Renal pelvis (tissue), 4 donors: ENCODE data around the gene SYP. TPM values are rescaled to one million over a fixed set of nuclear protein-coding genes. Genes with fewer than 3 reads are reported as not detected.

Experiments used
- DNase-seq: peaks from one replicate; pipeline ENCODE4 v3.0.0-alpha.2; 2013
- polyA plus RNA-seq, 3 donors: library from polyadenylated mRNA; unstranded; fragments of 120-200 nt; gene quantifications; one replicate each; pipeline ENCODE4 v1.2.1, GENCODE V29; 2013; ENCODE audit not compliant: insufficient read length in 3 of 3

SYP gene
- polyA plus RNA-seq, 3 donors = 2.9 to 3.3 (median 2.9) TPM

DNA sequence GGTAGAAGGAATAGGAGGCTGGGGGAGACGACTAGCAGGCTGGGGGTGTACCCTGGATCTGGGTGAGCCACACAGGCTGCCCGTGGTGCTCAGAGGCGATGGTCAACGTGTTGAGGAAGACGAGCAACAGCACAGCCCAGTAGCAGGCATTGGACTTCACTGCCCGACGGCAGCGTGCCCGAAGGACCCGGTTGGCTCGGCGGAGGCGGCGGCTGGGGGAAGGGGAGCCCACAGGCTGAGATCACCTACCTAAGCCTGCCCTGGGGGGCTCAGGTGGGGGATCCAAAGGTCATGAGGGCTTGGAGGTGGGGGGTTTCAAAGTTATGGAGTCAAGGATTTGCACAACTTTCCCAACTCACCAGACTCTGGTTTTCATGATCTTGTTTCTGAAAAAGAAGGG is 25.9 kb upstream of the SYP start:
- no peak for DNase-seq

DNA sequence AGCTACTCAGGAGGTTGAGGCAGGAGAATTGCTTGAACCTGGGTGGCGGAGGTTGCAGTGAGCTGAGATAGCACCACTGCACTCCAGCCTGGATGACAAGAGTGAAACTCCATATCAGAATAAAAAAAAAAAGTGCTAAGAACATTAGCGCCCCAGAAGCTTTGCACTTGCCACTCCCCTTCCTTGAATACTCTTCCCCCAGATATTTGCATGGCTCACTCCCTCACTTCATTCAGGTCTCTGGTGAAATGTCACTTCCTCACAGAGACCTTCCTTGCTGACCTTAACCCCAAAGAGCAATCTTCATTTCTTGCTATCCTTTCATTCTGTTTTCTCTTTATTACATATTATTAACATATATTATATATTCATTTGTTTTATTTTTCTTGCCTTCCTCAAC is 21.9 kb upstream of the SYP start:
- DNase-seq = no peak

DNA sequence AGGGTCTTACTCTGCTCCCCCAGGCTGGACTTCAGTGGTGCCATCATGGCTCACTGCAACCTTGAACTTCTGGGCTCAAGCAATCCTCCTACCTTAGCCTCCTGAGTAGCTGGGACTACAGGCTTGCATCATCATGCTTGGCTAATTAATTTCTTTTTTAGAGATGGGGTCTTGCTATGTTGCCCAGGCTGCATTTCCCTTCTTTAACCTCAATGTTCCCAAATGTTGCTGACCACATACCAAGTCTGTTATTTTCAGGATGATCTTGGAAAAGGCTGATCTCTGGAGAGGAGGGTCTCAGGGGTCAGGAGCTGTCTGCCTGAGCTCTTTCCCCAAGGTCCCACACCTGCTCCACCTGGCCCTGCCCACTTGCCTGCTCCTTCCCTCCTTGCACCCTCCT is 20.1 kb upstream of the SYP start:
- DNase-seq = no peak

DNA sequence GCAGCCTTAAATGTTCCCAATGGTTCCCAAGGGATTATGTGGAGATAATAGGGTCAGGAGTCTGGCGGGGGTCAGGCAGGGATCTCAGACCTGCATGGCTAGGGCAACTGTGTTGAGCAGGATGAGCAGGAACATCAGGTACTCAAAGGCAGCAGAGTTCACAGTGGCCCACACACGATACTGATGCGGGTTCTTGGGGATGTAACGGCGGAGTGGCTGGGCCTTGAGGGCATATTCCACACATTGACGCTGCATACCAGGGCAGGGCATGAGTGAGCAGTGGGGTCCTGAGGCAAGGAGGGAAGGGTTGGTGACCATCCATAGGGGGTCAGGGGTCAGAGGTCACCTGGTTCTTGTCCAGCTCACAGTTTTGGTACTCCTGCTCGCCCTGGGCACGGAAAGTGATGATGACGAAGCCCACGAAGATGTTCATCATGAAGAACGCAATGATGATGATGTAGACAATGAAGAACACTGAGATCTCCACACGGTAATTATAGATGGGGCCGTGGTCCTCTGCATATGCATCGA is 15.1 kb upstream of the SYP start:
- no peak for DNase-seq

GRCh38 chrX:49214416-49214815 is 14.4 kb upstream of the SYP start:
- no peak for DNase-seq

DNA sequence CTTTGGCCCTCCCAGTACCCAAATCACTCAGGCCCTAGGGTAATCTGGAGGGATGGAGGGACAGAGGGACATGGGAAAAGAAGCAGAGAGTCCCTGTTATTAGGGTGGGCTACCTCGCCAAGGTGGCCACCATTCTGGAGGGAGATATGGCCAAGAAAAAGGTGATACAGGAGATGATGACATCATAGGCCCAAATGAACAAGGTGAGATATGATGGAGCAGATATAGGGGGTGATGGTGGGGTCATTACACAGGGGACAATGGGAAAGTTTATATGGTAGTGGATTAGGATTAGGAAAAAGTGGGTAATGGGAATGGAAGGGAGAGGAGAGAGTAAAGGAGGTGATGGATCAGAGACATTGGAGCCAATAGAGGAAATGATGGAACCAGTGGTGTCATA is 12.9 kb upstream of the SYP start:
- no peak for DNase-seq

DNA sequence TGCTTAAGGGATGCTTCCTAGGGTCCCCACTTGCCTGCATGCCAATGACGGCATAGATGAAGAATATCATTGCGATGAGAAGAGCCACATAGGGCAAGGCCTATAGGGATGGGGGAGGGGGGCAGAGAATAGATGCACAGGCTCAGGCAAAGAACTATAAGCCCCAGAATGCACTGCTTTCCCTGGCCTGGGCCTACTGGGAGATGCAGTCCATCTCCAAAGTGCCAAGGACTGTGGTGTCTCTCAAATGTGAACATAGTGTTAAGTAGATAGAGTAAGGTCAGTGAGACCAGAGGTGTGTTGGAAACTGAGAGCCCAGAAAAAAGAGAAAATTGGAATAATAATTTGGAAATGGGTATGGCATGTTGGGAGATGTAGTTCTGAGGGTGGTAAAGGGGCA is 12.2 kb upstream of the SYP start:
- DNase-seq = no peak

DNA sequence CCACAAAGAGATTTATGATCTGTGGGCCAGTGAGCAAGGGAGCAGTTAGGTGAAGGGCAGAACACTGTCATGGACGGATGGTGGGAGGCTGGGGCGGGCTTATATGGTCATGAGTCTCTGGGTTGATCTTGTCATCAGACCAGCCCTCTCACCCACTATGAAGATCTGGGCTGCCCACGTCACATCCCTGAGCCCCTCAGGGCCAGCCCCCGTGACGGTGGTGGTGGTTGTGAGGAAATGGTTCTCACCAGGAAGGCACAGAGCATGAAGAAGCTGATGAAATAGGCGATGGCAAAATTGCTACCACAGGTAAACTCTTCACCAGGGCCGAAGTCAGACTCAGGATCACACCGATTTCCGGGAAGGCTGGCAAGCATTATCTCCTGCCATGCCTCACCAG is 11.1 kb upstream of the SYP start:
- DNase-seq = no peak

DNA sequence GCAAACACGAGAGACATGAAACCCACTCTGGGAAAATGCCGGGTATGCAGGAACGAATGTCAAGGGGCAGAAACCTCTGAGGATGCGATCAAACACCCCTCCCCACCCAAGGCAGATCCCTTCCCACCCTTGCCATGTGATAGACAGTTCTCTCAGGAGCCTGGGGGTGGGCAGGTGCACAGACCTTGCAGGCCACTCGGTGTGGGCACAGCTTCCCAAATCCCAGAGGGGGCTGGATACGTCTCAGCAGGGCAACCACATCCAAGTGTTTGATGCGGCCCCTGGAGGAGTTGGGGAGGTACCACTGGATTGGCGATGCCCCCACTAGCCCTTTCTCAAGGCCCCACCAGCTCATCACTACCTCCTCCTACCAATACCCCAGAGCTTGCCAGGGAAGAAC is 10.4 kb upstream of the SYP start:
- DNase-seq = no peak

DNA sequence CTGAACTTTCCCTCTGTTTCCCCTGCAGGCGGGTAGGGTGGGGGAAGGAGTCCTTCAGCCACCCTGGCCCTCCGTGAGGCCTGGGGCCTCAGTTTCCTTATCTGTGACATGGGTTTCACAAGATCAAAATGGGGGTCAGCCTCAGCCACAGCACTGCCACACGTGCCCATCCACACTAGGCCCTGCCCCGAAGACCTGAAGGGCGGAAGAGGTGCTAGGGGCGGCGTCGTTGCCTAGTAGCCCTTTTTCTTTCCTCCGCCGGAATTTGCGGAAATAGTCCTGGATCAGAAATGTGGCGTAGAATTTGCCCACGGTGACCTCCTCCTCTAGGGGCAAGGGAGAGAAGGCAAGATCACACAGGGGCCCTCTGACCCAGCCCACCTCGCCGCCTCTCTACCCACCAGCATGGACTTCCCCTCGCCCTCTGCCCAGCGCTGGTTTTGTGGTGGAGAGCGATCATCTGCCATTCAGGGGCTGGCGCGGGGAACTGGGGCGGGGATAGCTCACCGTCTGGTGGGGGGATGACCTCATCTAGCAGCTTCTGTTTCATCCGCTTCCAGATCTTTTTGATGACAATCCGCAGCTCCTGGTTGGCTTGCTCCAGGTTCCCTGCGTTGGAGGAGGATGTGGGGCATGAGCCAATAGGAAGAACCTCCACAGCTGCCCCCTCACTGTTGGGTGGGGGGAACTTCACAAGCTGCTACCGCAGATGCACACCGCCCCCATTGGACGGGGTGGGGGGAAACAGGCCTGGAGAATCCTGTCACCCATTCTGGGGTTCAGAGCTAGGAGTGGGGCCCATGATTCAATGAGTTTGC is 9.7 kb upstream of the SYP start:
- no peak for DNase-seq

DNA sequence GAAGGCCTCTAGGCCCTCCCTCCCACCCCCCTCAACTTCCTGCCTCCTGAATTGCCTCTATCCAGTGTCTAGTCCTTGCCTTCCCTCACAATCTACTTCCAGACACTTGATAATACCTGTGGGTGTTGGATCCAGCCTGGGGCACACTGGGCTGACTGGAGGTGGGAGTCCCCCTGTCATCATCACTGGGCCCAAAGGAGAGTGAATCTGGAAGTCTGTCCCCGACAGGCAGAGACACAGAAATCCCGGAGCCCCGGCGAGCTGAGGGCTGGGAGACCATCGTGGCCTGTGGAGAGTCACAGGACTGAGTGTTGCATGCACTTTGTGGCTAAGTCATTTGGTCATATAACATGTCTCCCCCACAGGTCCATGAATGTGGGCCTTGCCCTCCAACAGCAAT is 8.4 kb upstream of the SYP start:
- DNase-seq = no peak

DNA sequence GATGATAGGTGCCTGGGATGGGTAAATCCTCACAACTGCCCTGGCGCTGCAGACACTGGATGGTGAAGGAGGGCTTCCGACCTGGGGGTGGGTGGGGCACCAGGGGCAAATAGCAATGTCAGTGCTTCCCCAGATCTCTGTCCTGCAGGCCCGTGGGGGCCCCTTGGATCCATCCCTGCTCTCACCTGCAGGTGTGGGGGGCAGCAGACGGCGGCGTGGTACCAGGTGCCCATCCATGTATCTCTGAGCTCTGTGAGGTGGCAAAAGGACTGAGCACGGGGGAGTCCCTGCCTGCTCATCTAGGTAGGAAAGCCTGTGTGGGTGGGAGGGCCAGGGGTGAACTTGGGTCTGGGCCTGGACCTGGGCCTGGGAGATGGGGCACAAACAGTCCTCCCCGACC is 6.5 kb upstream of the SYP start:
- DNase-seq = no peak

- no peak for DNase-seq
Observed at GRCh38 chrX:49205443-49205842, 5.5 kb upstream of the SYP start.

DNA sequence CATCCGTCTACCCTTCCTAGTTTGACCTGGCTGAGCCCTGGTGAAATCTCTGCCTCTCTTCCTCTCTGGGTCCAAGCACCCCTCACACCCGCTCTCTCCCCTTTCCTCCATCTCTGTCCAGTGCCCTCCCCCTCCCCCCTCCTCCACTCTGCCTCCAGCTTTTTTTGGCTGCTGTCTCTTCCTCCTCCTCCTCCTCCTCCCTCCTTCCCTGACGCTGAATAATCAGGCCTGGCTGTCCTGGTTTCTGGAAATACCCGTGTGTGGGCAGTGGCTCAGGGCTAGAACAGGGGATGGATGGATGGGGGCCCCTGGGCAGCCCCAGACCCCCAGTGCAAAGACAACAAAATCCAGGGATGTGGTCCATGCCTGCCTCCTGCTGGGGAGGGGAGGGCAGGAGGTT is 4.7 kb upstream of the SYP start:
- no peak for DNase-seq

DNA sequence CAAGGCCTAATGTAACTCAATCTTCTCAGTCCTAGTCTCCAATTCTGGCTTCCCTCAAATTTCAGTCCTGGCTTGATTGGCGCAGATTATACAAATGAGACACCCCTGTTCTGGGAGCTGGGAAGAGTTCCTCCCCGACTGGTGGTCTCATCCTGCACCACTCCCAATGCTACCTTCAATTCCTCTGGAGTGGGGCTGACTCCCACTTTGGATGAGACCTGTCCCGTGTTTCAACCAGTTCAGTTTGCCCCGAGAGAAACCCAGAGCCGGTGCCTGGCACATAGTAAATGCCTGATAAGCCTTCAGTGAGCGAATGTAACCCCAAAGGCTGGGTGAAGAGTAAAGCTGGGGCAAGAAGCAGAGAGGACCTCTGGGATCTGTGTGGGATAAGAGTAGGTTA is 4.0 kb upstream of the SYP start:
- no peak for DNase-seq

- DNase-seq = no peak
Observed at GRCh38 chrX:49203536-49203935, 3.5 kb upstream of the SYP start.

- DNase-seq = no peak
Observed at GRCh38 chrX:49202022-49202421, 2.0 kb upstream of the SYP start.

DNA sequence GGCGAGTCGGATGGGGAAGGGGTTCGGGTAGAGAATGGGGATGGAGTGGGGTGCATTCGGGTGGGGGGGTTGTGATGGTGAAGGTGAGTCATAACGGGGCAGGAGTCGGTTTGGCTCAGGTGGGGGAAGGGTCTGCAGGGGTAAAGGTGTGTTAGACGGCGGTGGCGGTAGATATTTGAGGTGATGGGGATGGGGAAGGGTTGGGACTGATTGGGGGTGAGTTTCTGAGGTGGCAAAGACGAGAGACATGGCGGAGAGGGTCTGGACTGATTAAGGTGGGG is 738 bp downstream of the SYP start:
- no peak for DNase-seq

GRCh38 chrX:49198540-49199314 is 1.3 kb downstream of the SYP start:
- no peak for DNase-seq

DNA sequence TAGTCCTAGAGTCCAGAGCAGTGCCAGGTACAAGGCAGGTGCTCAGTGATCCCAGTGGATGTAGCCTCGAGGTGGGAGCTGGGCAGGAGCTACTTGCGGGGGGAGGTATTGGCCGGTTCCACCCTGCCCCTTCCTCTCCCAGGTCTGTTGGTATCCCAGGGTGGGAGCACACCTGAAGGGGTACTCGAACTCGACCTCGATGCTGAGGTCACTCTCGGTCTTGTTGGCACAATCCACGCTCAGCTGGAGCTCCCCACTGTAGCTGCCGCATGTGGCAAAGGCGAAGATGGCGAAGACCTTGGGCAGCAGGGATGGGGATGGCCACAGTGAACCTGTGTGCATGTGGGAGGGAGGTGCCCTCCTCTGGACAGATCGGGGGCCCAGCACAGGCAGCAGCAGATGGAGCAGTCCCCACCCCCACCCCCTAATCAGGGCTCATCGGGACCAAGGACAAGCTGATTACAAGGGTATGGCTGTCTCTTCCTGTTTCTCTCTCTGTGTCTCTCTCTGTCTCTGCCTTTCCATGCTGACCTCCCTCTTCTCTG is 2.4 kb downstream of the SYP start:
- DNase-seq = no peak

DNA sequence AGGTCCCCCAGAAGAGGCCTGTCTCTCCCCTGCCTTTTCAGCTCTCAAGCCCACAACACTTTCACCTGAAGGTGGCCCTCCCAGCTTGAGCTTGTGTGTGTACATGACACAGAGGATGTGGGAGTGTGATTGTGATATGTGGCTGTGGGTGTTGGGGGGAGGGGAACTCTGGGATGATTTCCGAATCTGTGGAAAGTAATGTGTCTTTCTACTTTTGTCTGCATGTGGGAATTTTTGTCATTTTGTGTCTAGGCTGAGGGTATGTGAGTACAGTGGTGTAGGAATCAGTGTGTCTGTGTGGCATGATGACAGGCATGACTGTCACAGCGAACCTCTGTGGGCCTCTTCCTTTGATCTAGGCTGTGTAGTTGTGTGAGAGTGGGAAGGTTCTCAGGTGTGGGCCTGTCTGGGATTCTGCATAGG is 6.4 kb downstream of the SYP start:
- DNase-seq = no peak

DNA sequence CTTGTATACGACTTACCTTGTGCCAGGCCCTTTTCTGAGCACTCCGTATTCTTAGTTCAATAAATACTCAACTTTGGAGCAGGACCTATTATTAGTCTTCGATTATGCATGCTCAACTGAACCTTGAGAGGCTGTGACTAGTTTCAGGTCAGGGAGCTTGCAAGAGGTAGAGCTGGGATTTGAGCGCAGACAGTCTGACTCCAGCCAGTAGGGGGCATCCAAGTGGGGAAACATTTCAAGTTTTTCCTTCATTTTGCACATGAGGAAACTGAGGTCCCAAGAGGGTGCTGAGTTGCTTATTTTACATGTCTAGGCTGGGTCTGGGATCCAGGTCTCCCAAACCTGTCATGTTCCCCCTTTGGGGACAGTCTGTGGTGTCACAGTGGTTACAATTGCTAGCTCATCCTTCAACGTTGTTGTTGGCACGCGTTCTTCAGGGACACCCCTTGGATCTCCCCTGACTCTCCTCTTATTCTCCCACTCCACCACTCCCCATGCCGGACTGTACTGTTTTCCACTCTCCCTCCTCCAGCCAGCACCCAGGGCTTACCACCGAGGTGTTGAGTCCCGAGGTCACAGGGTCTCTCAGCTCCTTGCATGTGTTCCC is 7.2 kb downstream of the SYP start:
- DNase-seq = no peak

DNA sequence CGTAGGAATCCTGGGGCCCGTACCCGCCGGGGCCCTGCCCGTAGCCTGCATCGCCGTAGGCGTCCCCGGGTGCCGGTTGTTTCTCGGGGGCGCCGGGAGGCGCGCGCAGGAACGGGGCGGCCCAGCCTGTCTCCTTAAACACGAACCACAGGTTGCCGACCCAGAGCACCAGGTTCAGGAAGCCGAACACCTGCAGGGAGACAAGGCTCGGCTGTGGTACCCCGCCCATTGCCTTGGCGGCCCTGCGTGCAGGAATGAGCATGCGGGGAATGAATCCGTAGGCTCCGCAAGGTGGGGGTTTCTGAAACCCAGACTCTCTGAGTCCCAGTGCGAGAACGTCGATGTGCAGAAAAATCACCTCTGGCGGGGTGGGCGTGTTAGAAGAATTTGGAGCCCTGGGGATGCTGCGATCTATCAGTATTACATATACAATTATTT is 8.4 kb downstream of the SYP start:
- no peak for DNase-seq
